Trophoblast cell (in vitro differentiated cells and primary cell): ENCODE results near the gene SLC9A6.

Experiments
- DNase-seq, 2 donors: peaks; one replicate each; pipeline ENCODE4 v3.0.0-alpha.2; 2016
- H2AFZ ChIP-seq: 2 replicates; pipeline ENCODE4 v1.6.1; 2013; ENCODE audit warnings: low read length, moderate library complexity, mild to moderate bottlenecking; ENCODE audit not compliant: insufficient read depth, poor library complexity
- H2AK5ac ChIP-seq: 2 replicates; pipeline ENCODE4 v1.6.1; 2013; ENCODE audit warnings: mild to moderate bottlenecking, low read length
- H2BK120ac ChIP-seq: 2 replicates; pipeline ENCODE4 v1.6.1; 2013; ENCODE audit warnings: low read length, mild to moderate bottlenecking, moderate library complexity; ENCODE audit not compliant: insufficient read depth, poor library complexity
- H2BK12ac ChIP-seq: 2 replicates; pipeline ENCODE4 v1.6.1; 2013; ENCODE audit warnings: mild to moderate bottlenecking, low read length, moderate library complexity
- H2BK5ac ChIP-seq: 2 replicates; pipeline ENCODE4 v1.6.1; 2013; ENCODE audit warnings: low read length, low read depth, moderate library complexity, mild to moderate bottlenecking; ENCODE audit not compliant: poor library complexity
- H3K14ac ChIP-seq: 2 replicates; pipeline ENCODE4 v1.6.1; 2013; ENCODE audit warnings: mild to moderate bottlenecking, low read length
- H3K18ac ChIP-seq: 2 replicates; pipeline ENCODE4 v1.6.1; 2013; ENCODE audit warnings: mild to moderate bottlenecking, low read length
- H3K23ac ChIP-seq: 2 replicates; pipeline ENCODE4 v1.6.1; 2013; ENCODE audit warnings: low read length
- H3K27ac ChIP-seq: 2 replicates; pipeline ENCODE4 v1.5.1; 2013; ENCODE audit warnings: low read depth, mild to moderate bottlenecking, inconsistent platforms, low read length, moderate library complexity
- H3K27me3 ChIP-seq: 2 replicates; pipeline ENCODE4 v1.6.1; 2013; ENCODE audit warnings: inconsistent platforms, mild to moderate bottlenecking, low read length, moderate library complexity; ENCODE audit not compliant: insufficient read depth
- H3K36me3 ChIP-seq, 2 experiments: 1 replicate in 1 of 2; 2 replicates in 1 of 2; pipeline ENCODE4 v1.6.1; 2013; ENCODE audit warnings: low read length in 2 of 2, mild to moderate bottlenecking in 2 of 2, moderate library complexity in 1 of 2; ENCODE audit not compliant: insufficient read depth in 2 of 2, control insufficient read depth in 1 of 2
- H3K4ac ChIP-seq: 2 replicates; pipeline ENCODE4 v1.6.1; 2013; ENCODE audit warnings: low read depth, mild to moderate bottlenecking, low read length, moderate library complexity
- H3K4me1 ChIP-seq, 2 experiments: 1 replicate in 1 of 2; 2 replicates in 1 of 2; pipeline ENCODE4 v1.6.1; 2013; ENCODE audit warnings: low read length in 2 of 2, mild to moderate bottlenecking in 2 of 2, moderate library complexity in 1 of 2; ENCODE audit not compliant: insufficient read depth in 2 of 2, control insufficient read depth in 1 of 2
- H3K4me2 ChIP-seq: 2 replicates; pipeline ENCODE4 v1.6.1; 2013; ENCODE audit warnings: inconsistent platforms, mild to moderate bottlenecking, low read length, moderate library complexity
- H3K4me3 ChIP-seq: 2 replicates; pipeline ENCODE4 v1.5.1; 2013; ENCODE audit warnings: mild to moderate bottlenecking, low read depth, low read length, inconsistent platforms
- H3K79me1 ChIP-seq: one replicate; pipeline ENCODE4 v1.6.1; 2013; ENCODE audit warnings: low read length
- H3K79me2 ChIP-seq: 2 replicates; pipeline ENCODE4 v1.6.1; 2013; ENCODE audit warnings: low read length, mild to moderate bottlenecking; ENCODE audit not compliant: control insufficient read depth, insufficient read depth, poor library complexity
- H3K9ac ChIP-seq: 2 replicates; pipeline ENCODE4 v1.6.1; 2013; ENCODE audit warnings: mild to moderate bottlenecking, low read length
- H3K9me3 ChIP-seq: 2 replicates; pipeline ENCODE4 v1.6.1; 2013; ENCODE audit warnings: low read depth, mild to moderate bottlenecking, control low read depth, inconsistent platforms, low read length; ENCODE audit not compliant: insufficient read depth
- H4K12ac ChIP-seq: 2 replicates; pipeline ENCODE4 v1.6.1; 2013; ENCODE audit warnings: low read depth, mild to moderate bottlenecking, low read length, moderate library complexity
- H4K8ac ChIP-seq: 2 replicates; pipeline ENCODE4 v1.6.1; 2013; ENCODE audit warnings: low read depth, mild to moderate bottlenecking, low read length, moderate library complexity
- H4K91ac ChIP-seq: one replicate; pipeline ENCODE4 v1.6.1; 2013; ENCODE audit warnings: low read depth, mild to moderate bottlenecking, low read length, moderate library complexity
- WGBS: extraction: QIAGEN DNeasy Blood & Tissue Kit; methylation state at CpG from one replicate; pipeline ENCODE4 v1.1.7; 2013; ENCODE audit warnings: missing lambda C conversion rate; ENCODE audit not compliant: insufficient read length, insufficient coverage; ENCODE audit errors: extremely low coverage; 5-methylcytosine and 5-hydroxymethylcytosine counted together

The SLC9A6 gene

DNA sequence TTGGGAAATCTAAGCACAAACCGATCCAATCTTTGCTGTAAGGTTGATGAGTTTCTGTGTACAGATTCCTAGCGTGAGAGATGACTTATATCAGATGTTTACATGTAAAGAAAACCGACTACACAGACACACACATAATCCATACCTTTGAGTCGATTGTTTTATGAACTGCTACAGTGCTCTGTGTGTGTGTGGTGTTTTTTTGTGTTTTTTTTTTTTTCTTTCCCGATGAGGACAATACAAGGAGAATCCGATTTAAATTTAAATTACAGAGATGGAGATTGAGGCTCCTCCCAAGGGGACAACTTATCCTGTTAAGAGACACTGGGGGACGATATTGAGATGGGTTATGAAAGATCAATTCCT is 461 bp upstream of the SLC9A6 start:
- peak overlapping the region; percentile 77 for H3K4me2 ChIP-seq
- no peak overlapping the region for H3K23ac ChIP-seq
- no peaks in the 10 kb centered on the region for H3K27me3 ChIP-seq
- peaks cover 1 to 4% of the 10 kb centered on the region in 2 experiments for H3K4me1 ChIP-seq
- no peak overlapping the region for H2BK12ac ChIP-seq
- H3K14ac ChIP-seq, result no peak overlapping the region
- no peaks in the 10 kb centered on the region for H3K36me3 ChIP-seq
- peaks cover 7% of the 10 kb centered on the region for H3K79me1 ChIP-seq
- no peak overlapping the region for H3K4ac ChIP-seq
- H2AK5ac ChIP-seq, result no peak overlapping the region
- no peak overlapping the region for H2BK120ac ChIP-seq
- H4K12ac ChIP-seq, result no peak overlapping the region
- no peak overlapping the region for H3K9ac ChIP-seq
- H3K4me3 ChIP-seq, result no peak overlapping the region
- no peaks in the 10 kb centered on the region for H3K9me3 ChIP-seq
- H2AFZ ChIP-seq, result no peak overlapping the region
- peaks cover 5% of the 10 kb centered on the region for H3K79me2 ChIP-seq
- H2BK5ac ChIP-seq, result no peak overlapping the region
- H3K18ac ChIP-seq, result no peak overlapping the region
- H3K27ac ChIP-seq, result no peak overlapping the region
- peak overlapping the region; percentile 36 for H4K8ac ChIP-seq
- no peak overlapping the region for H4K91ac ChIP-seq
- DNase-seq, result no peak
- no CpG with 5 or more reads among the region's 7 CpGs for WGBS

DNA sequence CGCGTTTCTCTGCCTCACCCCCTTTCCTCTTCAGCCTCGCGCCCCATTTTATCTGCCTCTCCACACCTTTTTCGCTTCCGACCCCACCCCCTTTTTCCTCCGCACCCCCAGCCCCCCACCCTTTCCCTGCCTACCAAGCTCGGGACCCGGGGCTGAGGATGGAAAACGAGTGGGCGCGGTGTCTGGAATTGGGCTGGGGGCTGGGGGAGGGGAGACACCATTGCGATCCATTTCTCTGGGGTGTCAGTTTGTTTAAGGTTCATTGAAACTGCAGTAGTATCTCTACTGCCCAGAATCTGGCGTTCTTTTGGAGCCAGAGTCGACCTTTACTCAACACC is 707 bp downstream of the SLC9A6 start:
- Histone ChIP-seq H3K4me3 (peak overlapping the region; percentile 88), H3K23ac (no peak overlapping the region), H3K79me2 (peaks cover 5% of the 10 kb centered on the region), H2BK12ac (no peak overlapping the region), H3K4me2 (peak overlapping the region; percentile 82), H3K4ac (peak overlapping the region; percentile 80), H2AFZ (no peak overlapping the region), H2BK120ac (peak overlapping the region; percentile 69), H4K12ac (peak overlapping the region; percentile 90), H3K18ac (peak overlapping the region; percentile 93), H3K4me1 (peaks cover 1 to 4% of the 10 kb centered on the region in 2 experiments), H3K79me1 (peaks cover 7% of the 10 kb centered on the region), H4K91ac (peak overlapping the region; percentile 2), H2AK5ac (no peak overlapping the region), H3K9me3 (no peaks in the 10 kb centered on the region), H3K14ac (peak overlapping the region; percentile 94), H3K27ac (peak overlapping the region; percentile 71), H3K27me3 (no peaks in the 10 kb centered on the region), H4K8ac (peak overlapping the region; percentile 90), H2BK5ac (peak overlapping the region; percentile 52), H3K36me3 (no peaks in the 10 kb centered on the region), H3K9ac (no peak overlapping the region)
- peak in 1 of 2 donors; percentile 3 for DNase-seq
- WGBS, result no CpG with 5 or more reads among the region's 15 CpGs

DNA sequence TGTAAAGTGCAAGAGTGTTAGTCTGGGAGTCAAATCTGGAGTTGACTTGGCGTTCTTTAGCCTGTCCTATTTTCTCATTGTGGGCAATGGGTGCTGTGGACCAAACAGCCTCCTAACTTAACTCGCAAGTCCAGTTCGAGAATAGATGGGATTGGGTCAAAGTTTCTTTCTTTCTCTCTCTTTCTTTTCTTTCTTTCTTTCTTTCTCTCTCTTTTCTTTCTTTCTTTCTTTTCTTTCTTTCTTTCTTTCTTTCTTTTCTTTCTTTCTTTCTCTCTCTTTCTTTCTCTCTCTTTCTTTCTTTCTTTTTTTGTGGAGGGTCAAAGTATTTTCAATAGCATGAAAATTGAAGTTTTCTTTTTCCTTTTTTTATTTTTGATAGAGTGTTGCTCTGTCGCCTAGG is 3.0 kb downstream of the SLC9A6 start:
- Histone ChIP-seq H3K9ac (no peak overlapping the region), H4K12ac (no peak overlapping the region), H3K4ac (no peak overlapping the region), H3K4me3 (no peak overlapping the region), H2BK120ac (no peak overlapping the region), H3K23ac (no peak overlapping the region), H3K18ac (no peak overlapping the region), H4K8ac (no peak overlapping the region), H3K4me1 (peaks cover under 1% of the 10 kb centered on the region in 2 experiments), H2AFZ (no peak overlapping the region), H4K91ac (no peak overlapping the region), H2AK5ac (no peak overlapping the region), H3K4me2 (no peak overlapping the region), H3K36me3 (no peaks in the 10 kb centered on the region), H2BK12ac (no peak overlapping the region), H3K79me2 (peaks cover 5% of the 10 kb centered on the region), H2BK5ac (no peak overlapping the region), H3K14ac (no peak overlapping the region), H3K27me3 (no peaks in the 10 kb centered on the region), H3K27ac (no peak overlapping the region), H3K9me3 (no peaks in the 10 kb centered on the region), H3K79me1 (peaks cover 7% of the 10 kb centered on the region)
- no peak for DNase-seq
- WGBS, result no CpG with 5 or more reads among the region's 4 CpGs

DNA sequence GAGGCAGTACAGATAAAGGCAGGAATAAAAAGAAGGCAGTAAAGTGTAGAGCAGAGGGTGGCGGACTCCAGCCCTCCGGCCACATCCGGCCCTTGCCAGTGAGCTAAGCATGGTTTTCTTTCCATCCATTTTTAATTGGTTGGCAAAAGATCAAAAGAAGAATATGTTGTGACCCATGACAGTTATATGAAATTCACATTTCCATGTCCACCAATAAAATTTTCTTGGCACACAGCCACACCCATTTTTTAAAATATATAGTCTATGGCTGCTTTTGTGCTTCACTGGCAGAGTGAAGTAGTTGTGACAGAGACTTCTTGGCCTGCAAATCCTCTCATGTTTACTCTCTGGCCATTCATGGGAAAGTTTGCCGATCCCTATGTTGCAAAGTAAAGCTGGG is 29.8 kb downstream of the SLC9A6 start:
- Histone ChIP-seq H3K4me3 (no peak overlapping the region), H3K23ac (no peak overlapping the region)

More for the DNA sequence above, 29.8 kb downstream of the SLC9A6 start:
- H3K79me2 ChIP-seq, result no peaks in the 10 kb centered on the region
- H3K18ac ChIP-seq, result no peak overlapping the region
- H3K4me2 ChIP-seq, result no peak overlapping the region
- H3K9ac ChIP-seq, result no peak overlapping the region
- no peak overlapping the region for H2BK12ac ChIP-seq
- H4K12ac ChIP-seq, result no peak overlapping the region
- H3K27me3 ChIP-seq, result no peaks in the 10 kb centered on the region
- H3K14ac ChIP-seq, result no peak overlapping the region
- no peak overlapping the region for H3K4ac ChIP-seq
- no peak for DNase-seq
- H3K9me3 ChIP-seq, result no peaks in the 10 kb centered on the region
- H3K4me1 ChIP-seq, result no peaks in the 10 kb centered on the region
- H2BK120ac ChIP-seq, result no peak overlapping the region
- H4K8ac ChIP-seq, result no peak overlapping the region
- H4K91ac ChIP-seq, result no peak overlapping the region
- no peak overlapping the region for H3K27ac ChIP-seq
- no peaks in the 10 kb centered on the region for H3K79me1 ChIP-seq
- WGBS, result no CpG with 5 or more reads among the region's 4 CpGs
- no peak overlapping the region for H2BK5ac ChIP-seq
- H3K36me3 ChIP-seq, result peaks cover 1 to 11% of the 10 kb centered on the region in 2 experiments
- no peak overlapping the region for H2AFZ ChIP-seq
- H2AK5ac ChIP-seq, result no peak overlapping the region
